ENCODE data around the gene PHACTR3. TPM values are rescaled to one million over a fixed set of nuclear protein-coding genes. Genes with fewer than 3 reads are reported as not detected.

PHACTR3 gene
- total RNA-seq, 4 donors from 2014 or later, result 2.4 to 12.8 (median 9.7) TPM

GRCh38 chr20:59812286-59813125, 208.2 kb downstream of the PHACTR3 start:
- 78% methylated on average over 20 of the region's 23 CpGs for WGBS
- Histone ChIP-seq H3K27me3 (peaks cover 13% of the 10 kb centered on the region), H3K9me3 (no peaks in the 10 kb centered on the region), H3K4me1 (no peaks in the 10 kb centered on the region), H3K36me3 (no peaks in the 10 kb centered on the region), H3K4me3 (no peak overlapping the region), H3K27ac (no peak overlapping the region)
- TF ChIP-seq POLR2A (IDR thresholded peaks at IDR 0.05), result no peak
- no peak for TF ChIP-seq EP300 (IDR thresholded peaks at IDR 0.05)
- no peak for TF ChIP-seq CTCF (IDR thresholded peaks at IDR 0.05)
- no peak for TF ChIP-seq POLR2AphosphoS5 (IDR thresholded peaks at IDR 0.05)
- DNase-seq (ENCODE audit: low spot score in 2 of 2), result peak in 1 of 2 donors; percentile 33

GRCh38 chr20:59813126-59813947, 209.0 kb downstream of the PHACTR3 start:
- no peaks in the 10 kb centered on the region for H3K4me1 ChIP-seq
- DNase-seq (ENCODE audit: low spot score in 2 of 2), result peak in 1 of 2 donors; percentile 29
- no peak overlapping the region for H3K4me3 ChIP-seq
- H3K36me3 ChIP-seq, result no peaks in the 10 kb centered on the region
- 83% methylated on average over 12 of the region's 18 CpGs for WGBS
- no peak for TF ChIP-seq EP300 (IDR thresholded peaks at IDR 0.05)
- no peak for TF ChIP-seq CTCF (IDR thresholded peaks at IDR 0.05)
- TF ChIP-seq POLR2AphosphoS5 (IDR thresholded peaks at IDR 0.05), result no peak
- TF ChIP-seq POLR2A (IDR thresholded peaks at IDR 0.05), result no peak
- peaks cover 13% of the 10 kb centered on the region for H3K27me3 ChIP-seq
- no peaks in the 10 kb centered on the region for H3K9me3 ChIP-seq
- H3K27ac ChIP-seq, result no peak overlapping the region

- 81% methylated on average over 19 of the region's 21 CpGs for WGBS
- H3K27ac ChIP-seq, result no peak overlapping the region
- no peak for TF ChIP-seq POLR2A (IDR thresholded peaks at IDR 0.05)
- no peaks in the 10 kb centered on the region for H3K9me3 ChIP-seq
- H3K4me3 ChIP-seq, result no peak overlapping the region
- H3K27me3 ChIP-seq, result peaks cover 13% of the 10 kb centered on the region
- H3K36me3 ChIP-seq, result no peaks in the 10 kb centered on the region
- peak in 1 of 2 donors; percentile 38 for DNase-seq (ENCODE audit: low spot score in 2 of 2)
- no peaks in the 10 kb centered on the region for H3K4me1 ChIP-seq
These were observed 209.9 kb downstream of the PHACTR3 start for GRCh38 chr20:59813948-59814839.

- WGBS, result 77% methylated on average over 8 of the region's 8 CpGs
These were observed 210.6 kb downstream of the PHACTR3 start for GRCh38 chr20:59814840-59815340.

More at GRCh38 chr20:59814840-59815340, 210.6 kb downstream of the PHACTR3 start:
- no peak for TF ChIP-seq CTCF (IDR thresholded peaks at IDR 0.05)
- TF ChIP-seq POLR2AphosphoS5 (IDR thresholded peaks at IDR 0.05), result no peak
- TF ChIP-seq EP300 (IDR thresholded peaks at IDR 0.05), result no peak
- no peak for TF ChIP-seq POLR2A (IDR thresholded peaks at IDR 0.05)
- peaks cover 13% of the 10 kb centered on the region for H3K27me3 ChIP-seq
- no peak for DNase-seq (ENCODE audit: low spot score in 2 of 2)
- peaks cover 1% of the 10 kb centered on the region for H3K4me1 ChIP-seq
- H3K4me3 ChIP-seq, result no peak overlapping the region
- no peaks in the 10 kb centered on the region for H3K36me3 ChIP-seq
- H3K27ac ChIP-seq, result no peak overlapping the region
- no peaks in the 10 kb centered on the region for H3K9me3 ChIP-seq

Measured in suprapubic skin (tissue), 4 donors.